Neural cell (in vitro differentiated cells): ENCODE results near the gene NTN5.

ENCODE experiments used
- EP300 ChIP-seq: fragments of 450-650 bp; conservative IDR thresholded peaks from 2 replicates; pipeline ENCODE4 v1.6.1; 2014; ENCODE audit warnings: antibody characterized with exemption, mild to moderate bottlenecking, moderate library complexity; ENCODE audit not compliant: poor library complexity, severe bottlenecking
- MXI1 ChIP-seq: fragments of 450-650 bp; conservative IDR thresholded peaks from 2 replicates; pipeline ENCODE4 v1.6.1; 2014; ENCODE audit warnings: antibody characterized with exemption, mild to moderate bottlenecking; ENCODE audit not compliant: poor library complexity, severe bottlenecking
- RAD21 ChIP-seq: fragments of 450-650 bp; conservative IDR thresholded peaks from 2 replicates; pipeline ENCODE4 v1.6.1; 2014; ENCODE audit warnings: antibody characterized with exemption, mild to moderate bottlenecking, moderate library complexity
- TF ChIP-seq, protein P1 (sequence below): fragments of 450-650 bp; IDR thresholded peaks from 2 replicates; pipeline ENCODE4 v1.5.1; 2014; ENCODE audit warnings: antibody characterized with exemption, mild to moderate bottlenecking, moderate library complexity; ENCODE audit not compliant: poor library complexity, severe bottlenecking

DNA sequence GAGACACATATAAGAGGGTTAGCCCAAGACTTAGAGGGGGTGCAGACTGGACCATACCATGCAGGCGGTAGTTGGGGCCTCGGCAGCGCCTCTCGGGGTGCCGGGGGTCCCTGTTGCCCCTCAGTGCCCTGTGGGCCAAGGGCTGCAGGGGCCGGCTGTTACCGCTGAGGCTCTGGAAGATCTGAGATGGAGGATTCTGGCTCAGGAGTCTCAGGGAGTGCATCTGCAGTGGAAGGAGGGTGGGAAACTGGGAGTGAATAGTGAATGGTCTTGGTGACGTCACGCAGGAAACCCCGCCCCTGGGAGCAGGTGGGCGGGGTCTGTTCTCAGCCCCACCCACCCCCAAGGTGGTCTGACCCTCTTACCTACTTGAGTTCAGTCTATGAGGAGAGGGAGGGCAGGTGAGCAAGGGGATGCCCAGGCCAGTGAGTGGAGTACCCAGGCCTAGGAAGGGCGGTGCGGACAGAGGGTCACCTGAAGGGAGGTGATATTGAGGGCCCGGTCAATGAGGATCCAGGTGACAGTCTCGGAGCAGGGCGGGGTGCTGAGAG, 33.9 kb downstream of the NTN5 start:
- TF ChIP-seq, protein P1, sequence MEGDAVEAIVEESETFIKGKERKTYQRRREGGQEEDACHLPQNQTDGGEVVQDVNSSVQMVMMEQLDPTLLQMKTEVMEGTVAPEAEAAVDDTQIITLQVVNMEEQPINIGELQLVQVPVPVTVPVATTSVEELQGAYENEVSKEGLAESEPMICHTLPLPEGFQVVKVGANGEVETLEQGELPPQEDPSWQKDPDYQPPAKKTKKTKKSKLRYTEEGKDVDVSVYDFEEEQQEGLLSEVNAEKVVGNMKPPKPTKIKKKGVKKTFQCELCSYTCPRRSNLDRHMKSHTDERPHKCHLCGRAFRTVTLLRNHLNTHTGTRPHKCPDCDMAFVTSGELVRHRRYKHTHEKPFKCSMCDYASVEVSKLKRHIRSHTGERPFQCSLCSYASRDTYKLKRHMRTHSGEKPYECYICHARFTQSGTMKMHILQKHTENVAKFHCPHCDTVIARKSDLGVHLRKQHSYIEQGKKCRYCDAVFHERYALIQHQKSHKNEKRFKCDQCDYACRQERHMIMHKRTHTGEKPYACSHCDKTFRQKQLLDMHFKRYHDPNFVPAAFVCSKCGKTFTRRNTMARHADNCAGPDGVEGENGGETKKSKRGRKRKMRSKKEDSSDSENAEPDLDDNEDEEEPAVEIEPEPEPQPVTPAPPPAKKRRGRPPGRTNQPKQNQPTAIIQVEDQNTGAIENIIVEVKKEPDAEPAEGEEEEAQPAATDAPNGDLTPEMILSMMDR: no peak
- TF ChIP-seq EP300 (no peak), RAD21 (no peak), MXI1 (no peak)
